GM21576 (cell line): Measurements from ENCODE around the gene SMG7.

ENCODE experiments used
- ATAC-seq: cut with Tn5 transposase; IDR thresholded peaks from one replicate; pipeline ENCODE4 v1.9.1; 2021; ENCODE audit warnings: mild to moderate bottlenecking, moderate library complexity; ENCODE audit not compliant: unreplicated experiment

The SMG7 gene

DNA sequence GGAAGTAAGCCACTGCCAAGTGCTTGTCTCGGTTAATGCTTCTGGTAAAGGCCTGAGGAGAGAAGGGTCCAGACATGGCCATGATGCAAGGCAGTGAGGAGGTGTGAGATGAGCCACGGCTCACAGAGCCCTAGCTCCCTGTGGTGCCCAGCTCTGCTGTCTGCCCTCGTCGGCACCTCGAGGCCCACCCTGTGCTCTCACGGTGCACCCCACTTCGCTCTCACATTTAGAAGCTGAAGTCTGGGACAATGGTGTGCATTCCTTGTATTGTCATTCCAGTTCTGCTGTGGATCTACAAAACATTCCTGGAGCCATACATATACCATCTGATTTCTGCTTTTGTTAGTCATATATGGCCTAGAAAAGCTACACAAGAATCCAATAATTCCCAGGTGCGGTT is 114.6 kb downstream of the SMG7 start:
- ATAC-seq, result no peak

DNA sequence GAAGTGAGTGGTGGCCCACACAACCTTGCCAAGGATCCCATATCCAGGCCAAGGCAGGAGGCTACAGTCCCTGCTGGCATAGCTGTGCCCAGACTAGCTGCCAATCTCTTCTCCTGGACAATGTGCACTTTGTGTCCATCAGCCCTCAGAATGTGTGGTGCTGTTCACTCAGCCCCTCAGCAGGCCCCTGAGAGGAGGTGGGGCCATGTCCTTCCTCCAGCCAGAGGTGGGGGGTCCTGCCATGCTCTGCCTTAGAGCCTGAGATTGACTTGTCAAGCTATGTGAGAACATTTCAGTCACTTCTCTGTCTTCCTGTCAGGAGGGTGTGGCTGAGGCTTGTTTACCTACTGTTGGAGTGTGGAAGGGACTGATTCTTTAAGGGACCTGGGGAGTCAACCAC is 116.5 kb downstream of the SMG7 start:
- no peak for ATAC-seq

DNA sequence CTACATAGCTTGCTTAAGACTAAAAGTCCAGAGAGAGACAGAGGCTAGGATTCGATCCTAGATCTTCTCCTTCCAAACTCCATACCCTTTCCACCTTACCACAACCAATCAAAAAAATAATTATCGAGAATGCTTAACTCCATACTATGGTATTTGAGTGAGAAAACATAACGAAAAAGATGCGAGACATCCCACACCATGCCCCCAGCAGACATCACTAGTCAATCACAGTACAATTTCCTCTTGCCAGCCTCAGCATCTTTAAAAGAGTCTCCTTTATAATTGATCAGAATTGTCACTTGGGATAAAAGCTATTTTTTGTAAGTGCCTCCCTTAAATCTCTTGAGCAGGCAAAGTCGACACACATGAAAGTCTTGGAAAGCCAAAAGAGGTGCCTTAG is 117.1 kb downstream of the SMG7 start:
- no peak for ATAC-seq

DNA sequence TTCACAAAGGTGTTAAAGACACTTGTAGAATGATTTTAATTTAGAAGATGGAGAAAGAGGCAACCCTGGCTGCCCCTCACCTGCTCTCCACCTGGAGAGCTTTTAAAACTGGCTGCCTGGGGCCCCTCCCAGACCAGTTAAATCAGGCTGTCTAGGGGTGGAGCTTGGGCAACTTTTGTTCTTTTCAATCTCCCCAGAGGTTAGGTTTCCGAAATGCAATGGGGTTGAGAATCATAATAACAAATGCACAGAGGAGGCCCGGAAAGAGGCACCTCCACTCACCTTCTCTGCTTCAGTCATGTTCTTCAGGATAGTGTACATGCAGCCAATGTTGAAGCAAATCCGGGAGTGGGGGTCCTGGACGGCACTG is 117.6 kb downstream of the SMG7 start:
- ATAC-seq, result peak; percentile 23

DNA sequence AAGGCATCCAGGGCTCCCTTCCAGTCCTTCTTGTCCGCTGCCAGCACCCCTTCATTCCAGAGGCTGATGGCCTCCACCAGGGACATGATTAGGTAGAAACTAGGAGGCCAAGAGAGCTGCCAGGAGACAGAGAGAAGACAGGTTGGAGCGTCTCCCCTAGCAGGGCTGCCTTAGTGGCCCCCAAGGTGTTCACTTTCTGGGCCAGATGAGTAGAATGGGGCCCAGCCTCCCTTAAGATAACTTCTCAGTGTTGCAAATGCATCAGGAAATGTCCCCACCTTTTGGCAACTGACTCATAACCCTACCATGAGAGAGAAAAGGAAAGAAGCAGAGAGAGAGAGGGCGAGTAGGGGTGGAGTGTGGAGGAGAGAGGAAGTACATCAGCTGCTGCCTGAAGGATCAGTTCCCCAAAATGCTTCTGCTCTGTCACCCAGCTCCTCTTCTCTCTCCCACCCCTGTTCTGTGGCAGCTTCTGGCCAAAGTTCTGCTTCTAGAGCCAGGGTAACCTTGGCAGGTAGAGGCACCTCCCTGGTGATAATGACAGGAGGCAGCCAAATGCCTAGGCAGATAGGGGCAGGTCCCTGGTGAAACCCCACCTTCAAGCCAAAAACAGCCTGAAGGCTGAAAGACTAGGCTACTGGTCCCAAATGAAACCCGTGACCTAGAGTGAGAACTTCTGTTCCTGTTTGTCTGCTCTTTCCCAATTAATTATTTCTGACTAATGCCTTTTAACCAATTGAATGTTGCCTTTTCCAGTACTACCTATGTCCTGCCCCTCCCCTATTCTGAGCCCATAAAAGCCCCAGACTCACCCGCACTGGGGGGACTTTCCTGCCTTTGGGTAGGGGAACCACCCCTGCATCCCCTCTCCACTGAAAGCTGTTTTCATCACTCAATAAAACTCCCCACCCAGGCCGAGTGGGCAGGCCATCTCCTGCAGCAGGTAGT is 118.2 kb downstream of the SMG7 start, which contains the start of gene NCF2:
NCF2 (minus strand) TSS at position 216 of the 948 bp plus-strand sequence; CDS start at position 86, 130 bp downstream.
- peak; percentile 83 for ATAC-seq

GRCh38 chr1:183592733-183593132 is 120.4 kb downstream of the SMG7 start:
- ATAC-seq, result no peak

- ATAC-seq, result peak; percentile 37
These were observed 121.1 kb downstream of the SMG7 start for GRCh38 chr1:183593356-183593755.

DNA sequence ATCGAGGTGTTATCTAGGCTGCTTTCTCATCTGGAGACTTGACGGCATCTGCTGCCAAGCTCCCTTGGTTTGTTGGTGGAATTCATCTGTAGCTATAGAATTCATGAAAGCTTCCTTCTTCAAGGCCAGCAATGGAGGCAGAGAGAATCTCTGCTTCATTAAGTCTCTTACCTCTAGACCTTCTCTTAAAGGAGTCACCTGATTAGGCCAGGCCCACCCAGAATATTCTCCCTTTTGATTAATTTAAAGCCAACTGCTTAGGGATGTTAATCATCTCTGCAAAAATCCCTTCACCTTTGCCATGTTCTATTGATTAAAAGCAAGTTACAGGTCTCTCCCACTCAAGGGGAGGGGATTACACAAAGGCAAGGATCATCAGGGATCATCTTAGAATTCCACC is 123.2 kb downstream of the SMG7 start:
- no peak for ATAC-seq

DNA sequence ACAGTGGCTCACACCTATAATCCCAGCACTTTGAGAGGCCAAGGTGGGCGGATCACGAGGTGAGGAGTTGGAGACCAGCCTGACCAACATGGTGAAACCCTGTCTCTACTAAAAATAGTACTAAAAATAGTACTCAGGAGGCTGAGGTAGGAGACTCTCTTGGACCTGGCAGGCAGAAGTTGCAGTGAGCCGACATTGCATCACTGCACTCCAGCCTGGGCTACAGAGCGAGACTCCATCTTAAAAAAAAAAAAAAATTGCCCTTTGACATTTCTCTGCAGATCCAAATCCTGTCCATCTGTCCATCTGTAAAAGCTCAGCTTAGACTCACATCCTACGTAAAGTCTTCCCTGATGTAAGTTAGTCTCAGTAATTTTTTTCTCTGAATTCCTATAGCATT is 124.2 kb downstream of the SMG7 start:
- ATAC-seq, result no peak

GRCh38 chr1:183597656-183598347 is 125.5 kb downstream of the SMG7 start:
- no peak for ATAC-seq

DNA sequence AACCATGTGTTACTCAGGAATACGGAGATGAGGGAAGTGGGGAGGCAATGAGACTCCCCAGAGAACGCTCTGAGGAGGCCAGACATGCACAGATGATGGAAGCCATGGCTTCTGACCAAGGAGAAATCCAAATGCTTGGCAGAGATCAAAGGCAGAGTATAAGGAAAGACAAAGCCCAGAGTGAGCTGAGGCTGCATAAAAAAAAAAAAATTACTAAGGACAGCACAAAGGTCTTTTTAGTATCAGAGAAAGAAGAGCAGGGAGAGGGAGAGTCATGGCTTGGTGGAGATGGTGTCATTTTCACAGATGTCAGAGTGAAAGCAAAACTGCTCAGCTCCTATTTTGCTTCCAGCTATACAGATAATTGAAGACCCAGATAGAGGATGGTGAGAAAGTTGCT is 126.1 kb downstream of the SMG7 start:
- ATAC-seq, result peak; percentile 83

GRCh38 chr1:183600136-183600535 is 127.8 kb downstream of the SMG7 start:
- no peak for ATAC-seq

DNA sequence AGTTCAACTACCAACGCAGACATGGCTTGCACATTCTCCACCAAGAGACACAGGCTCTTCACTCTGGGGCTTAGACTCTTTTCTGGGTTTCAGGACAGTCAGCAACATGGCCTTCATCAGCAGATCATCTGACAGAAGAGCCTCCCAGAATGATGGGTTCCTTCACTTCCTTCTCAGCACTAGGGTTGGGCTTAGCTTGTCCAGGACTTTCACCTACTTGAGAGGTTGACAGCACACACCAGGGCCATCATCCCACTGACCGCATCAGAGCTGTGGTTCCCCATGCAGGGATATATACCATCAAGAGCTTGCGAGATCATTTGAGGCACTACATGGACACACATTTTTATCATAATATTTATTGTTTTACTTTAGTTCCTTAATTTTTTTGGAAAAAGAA is 128.3 kb downstream of the SMG7 start:
- ATAC-seq, result no peak

DNA sequence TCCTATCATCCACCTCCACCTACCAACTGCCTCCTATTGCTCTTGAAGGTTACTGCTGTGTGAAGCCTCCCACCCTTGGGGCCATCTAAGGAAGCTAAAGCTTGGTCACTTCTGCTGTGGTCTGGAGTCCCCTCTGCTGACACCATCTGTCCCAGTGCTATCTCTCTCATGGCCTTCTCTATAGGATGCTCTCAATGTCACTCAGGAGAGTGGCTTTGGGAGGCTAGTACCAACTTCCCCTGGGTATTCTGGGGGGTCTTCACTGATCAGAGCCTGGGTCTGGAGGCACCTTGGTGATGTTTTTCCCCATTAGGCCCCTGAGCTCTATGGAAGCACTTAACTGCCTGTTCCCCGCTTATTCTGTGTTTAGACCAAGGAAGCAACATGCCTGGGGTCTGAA is 130.2 kb downstream of the SMG7 start:
- no peak for ATAC-seq
